ENCODE measurements around the gene SPRY1.

DNA sequence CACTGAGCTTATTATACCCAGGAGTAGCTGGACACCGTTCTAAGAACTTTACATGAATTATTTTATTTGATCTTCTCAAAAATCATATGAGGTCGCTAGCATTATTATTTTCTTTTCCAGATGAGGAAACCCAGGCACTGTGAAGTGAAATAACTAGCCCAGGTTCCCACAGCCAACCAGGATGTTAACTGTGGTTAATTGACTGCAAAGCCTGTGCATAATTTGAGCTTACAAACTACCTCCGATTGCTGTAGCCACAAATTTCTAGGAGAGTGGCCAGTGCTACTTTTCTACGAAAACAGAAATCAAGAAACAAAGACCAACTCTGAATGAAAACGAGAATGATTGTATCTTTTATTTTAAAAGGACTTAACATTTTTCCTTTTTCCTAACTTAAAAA lies 27.2 kb downstream of the SPRY1 start:
- TF ChIP-seq POLR2A (IDR thresholded peaks at IDR 0.05; ENCODE audit: low read length): no peak
- TF ChIP-seq GATA1 (IDR thresholded peaks at IDR 0.05; ENCODE audit: low read depth, low read length): no peak

Measured in erythroblast (primary cell).